ENCODE data around the gene TRAPPC10.

DNA sequence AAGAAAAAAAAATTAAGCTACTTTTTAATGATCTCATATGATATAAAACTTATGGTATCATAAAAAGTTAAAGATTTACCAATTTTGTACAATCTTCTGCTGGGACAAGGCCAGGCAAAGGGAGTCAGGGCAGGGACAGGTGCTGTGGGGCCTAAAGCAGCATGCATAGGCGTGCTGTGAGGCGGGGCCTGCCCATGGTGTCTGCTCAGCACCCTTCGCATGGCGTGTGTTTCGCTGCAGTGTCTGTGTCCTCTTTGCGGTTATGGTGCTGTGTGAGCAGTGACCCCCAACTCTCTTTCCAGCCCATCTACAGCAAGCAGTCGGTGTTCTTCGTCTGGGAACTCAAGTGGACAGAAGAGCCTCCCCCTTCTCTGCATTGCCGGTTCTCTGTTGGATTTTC, 81.7 kb downstream of the TRAPPC10 start:
- TF ChIP-seq ZNF274 (IDR thresholded peaks at IDR 0.05; ENCODE audit: borderline replicate concordance, low read depth, low read length): no peak
- no peak for TF ChIP-seq ZNF121 (CRISPR knock-in tag; conservative IDR thresholded peaks at IDR 0.05)
- no peak for TF ChIP-seq RAD21 (CRISPR knock-in tag; conservative IDR thresholded peaks at IDR 0.05 in 1 of 2, IDR thresholded peaks at IDR 0.05 in 1 of 2)
- no peak for TF ChIP-seq CTCFL (IDR thresholded peaks at IDR 0.05; ENCODE audit: borderline replicate concordance, insufficient read depth, low read depth, low read length, poor library complexity, severe bottlenecking)
- TF ChIP-seq, protein P1, sequence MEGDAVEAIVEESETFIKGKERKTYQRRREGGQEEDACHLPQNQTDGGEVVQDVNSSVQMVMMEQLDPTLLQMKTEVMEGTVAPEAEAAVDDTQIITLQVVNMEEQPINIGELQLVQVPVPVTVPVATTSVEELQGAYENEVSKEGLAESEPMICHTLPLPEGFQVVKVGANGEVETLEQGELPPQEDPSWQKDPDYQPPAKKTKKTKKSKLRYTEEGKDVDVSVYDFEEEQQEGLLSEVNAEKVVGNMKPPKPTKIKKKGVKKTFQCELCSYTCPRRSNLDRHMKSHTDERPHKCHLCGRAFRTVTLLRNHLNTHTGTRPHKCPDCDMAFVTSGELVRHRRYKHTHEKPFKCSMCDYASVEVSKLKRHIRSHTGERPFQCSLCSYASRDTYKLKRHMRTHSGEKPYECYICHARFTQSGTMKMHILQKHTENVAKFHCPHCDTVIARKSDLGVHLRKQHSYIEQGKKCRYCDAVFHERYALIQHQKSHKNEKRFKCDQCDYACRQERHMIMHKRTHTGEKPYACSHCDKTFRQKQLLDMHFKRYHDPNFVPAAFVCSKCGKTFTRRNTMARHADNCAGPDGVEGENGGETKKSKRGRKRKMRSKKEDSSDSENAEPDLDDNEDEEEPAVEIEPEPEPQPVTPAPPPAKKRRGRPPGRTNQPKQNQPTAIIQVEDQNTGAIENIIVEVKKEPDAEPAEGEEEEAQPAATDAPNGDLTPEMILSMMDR (IDR thresholded peaks at IDR 0.05 in 2 of 3, conservative IDR thresholded peaks at IDR 0.05 in 1 of 3; ENCODE audit: insufficient read depth in 2 of 3, low read depth in 1 of 3, low read length in 3 of 3): no peak
- TF ChIP-seq, protein P2, sequence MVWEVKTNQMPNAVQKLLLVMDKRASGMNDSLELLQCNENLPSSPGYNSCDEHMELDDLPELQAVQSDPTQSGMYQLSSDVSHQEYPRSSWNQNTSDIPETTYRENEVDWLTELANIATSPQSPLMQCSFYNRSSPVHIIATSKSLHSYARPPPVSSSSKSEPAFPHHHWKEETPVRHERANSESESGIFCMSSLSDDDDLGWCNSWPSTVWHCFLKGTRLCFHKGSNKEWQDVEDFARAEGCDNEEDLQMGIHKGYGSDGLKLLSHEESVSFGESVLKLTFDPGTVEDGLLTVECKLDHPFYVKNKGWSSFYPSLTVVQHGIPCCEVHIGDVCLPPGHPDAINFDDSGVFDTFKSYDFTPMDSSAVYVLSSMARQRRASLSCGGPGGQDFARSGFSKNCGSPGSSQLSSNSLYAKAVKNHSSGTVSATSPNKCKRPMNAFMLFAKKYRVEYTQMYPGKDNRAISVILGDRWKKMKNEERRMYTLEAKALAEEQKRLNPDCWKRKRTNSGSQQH (CRISPR knock-in tag; IDR thresholded peaks at IDR 0.05): no peak
- no peak for TF ChIP-seq TAF15 (IDR thresholded peaks at IDR 0.05; ENCODE audit: low read depth, low read length)
- TF ChIP-seq SMAD1 (IDR thresholded peaks at IDR 0.05; ENCODE audit: low read depth, low read length, partially characterized antibody): no peak
- TF ChIP-seq ILK (tag; IDR thresholded peaks at IDR 0.05; ENCODE audit: borderline replicate concordance, low read depth): no peak
- TF ChIP-seq RCOR1 (IDR thresholded peaks at IDR 0.05; ENCODE audit: borderline replicate concordance in 1 of 2, low read depth in 2 of 2, low read length in 2 of 2): no peak
- no peak for TF ChIP-seq TCF7L2 (IDR thresholded peaks at IDR 0.05; ENCODE audit: low read depth, low read length)
- no peak for TF ChIP-seq CAMTA2 (CRISPR knock-in tag; conservative IDR thresholded peaks at IDR 0.05)
- no peak for TF ChIP-seq ARID1B (IDR thresholded peaks at IDR 0.05)

All from K562 (cell line).